ENCODE measurements around the gene VPS45.

DNA sequence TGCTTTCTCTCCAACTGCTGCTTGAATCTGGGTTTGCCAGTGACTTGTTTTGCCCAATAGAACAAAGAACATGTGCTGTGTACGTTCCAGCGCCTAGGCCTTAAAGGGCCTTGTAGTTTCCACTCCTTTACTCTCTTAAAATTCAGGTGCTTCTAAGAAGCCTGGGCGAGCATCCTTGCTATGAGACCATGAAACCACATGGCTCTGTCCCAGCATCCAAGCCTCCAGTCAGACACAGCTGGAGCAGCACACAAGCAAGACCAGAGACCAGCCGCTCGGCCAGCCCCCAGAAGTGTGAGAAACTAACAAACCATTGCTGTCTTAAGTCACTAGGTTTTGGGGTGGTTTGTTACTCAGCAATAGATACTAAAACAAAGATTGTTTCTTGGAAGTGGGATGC is 97.2 kb downstream of the VPS45 start:
- TF ChIP-seq POLR2A (IDR thresholded peaks at IDR 0.05; ENCODE audit: low read depth, low read length) (no peak), MXI1 (IDR thresholded peaks at IDR 0.05; ENCODE audit: borderline replicate concordance, low read depth, low read length) (no peak)
- TF ChIP-seq, protein P1, sequence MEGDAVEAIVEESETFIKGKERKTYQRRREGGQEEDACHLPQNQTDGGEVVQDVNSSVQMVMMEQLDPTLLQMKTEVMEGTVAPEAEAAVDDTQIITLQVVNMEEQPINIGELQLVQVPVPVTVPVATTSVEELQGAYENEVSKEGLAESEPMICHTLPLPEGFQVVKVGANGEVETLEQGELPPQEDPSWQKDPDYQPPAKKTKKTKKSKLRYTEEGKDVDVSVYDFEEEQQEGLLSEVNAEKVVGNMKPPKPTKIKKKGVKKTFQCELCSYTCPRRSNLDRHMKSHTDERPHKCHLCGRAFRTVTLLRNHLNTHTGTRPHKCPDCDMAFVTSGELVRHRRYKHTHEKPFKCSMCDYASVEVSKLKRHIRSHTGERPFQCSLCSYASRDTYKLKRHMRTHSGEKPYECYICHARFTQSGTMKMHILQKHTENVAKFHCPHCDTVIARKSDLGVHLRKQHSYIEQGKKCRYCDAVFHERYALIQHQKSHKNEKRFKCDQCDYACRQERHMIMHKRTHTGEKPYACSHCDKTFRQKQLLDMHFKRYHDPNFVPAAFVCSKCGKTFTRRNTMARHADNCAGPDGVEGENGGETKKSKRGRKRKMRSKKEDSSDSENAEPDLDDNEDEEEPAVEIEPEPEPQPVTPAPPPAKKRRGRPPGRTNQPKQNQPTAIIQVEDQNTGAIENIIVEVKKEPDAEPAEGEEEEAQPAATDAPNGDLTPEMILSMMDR (conservative IDR thresholded peaks at IDR 0.05; ENCODE audit: low read depth, low read length): no peak
- TF ChIP-seq, protein P2, sequence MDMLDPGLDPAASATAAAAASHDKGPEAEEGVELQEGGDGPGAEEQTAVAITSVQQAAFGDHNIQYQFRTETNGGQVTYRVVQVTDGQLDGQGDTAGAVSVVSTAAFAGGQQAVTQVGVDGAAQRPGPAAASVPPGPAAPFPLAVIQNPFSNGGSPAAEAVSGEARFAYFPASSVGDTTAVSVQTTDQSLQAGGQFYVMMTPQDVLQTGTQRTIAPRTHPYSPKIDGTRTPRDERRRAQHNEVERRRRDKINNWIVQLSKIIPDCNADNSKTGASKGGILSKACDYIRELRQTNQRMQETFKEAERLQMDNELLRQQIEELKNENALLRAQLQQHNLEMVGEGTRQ (IDR thresholded peaks at IDR 0.05; ENCODE audit: low read depth, low read length): no peak
